ENCODE data around the gene FAM83E.

GRCh38 chr19:48658483-48658882 is 43.6 kb upstream of the FAM83E start:
- no peak for TF ChIP-seq POLR2A (IDR thresholded peaks at IDR 0.05)
- TF ChIP-seq CTCF (IDR thresholded peaks at IDR 0.05 in 4 of 5, conservative IDR thresholded peaks at IDR 0.05 in 1 of 5) = no peak
